ENCODE results near the gene CCDC188. TPM values are rescaled to one million over a fixed set of nuclear protein-coding genes. Genes with fewer than 3 reads are reported as not detected.

Gene CCDC188
- total and polyA plus RNA-seq, 9 of the 15 experiments (the other 6 are each of a cell fraction or from before 2014, with no cell fraction given) = not detected

DNA sequence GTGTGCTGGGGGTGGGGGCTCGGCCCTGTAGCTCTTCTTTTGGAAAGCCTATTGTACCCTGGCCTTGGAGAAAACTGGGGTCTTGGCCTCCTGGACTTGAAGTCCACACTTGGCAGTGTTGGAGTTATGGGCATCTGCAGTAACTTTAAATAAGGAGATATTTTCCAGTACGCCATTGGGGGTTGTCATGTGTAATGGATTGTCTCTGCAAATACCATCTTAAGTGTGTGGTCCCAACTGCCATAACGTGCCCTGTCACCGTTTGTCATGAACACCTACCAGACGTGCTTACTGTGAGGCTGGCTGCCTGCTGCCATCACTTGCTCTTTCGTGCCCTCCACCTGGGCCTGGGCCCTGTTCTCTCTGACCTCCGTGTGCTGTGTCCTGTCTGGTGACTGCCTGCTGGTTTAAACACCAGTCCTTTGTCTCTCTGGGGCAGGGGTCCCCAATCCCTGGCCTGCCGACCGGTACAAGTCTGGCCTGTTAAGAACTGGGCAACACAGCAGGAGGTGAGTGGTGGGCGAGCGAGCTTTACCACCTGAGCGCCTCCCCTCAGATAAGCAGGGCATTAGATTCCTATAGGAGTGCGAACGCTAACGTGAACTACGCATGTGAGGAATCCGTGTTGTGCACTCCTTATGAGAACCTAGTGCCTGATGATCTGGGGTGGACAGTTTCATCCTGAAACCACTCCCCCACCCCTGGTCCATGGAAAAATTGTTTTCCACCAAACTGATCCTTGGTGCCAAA is 22.8 kb downstream of the CCDC188 start (continued):
- TF ChIP-seq, protein P1, sequence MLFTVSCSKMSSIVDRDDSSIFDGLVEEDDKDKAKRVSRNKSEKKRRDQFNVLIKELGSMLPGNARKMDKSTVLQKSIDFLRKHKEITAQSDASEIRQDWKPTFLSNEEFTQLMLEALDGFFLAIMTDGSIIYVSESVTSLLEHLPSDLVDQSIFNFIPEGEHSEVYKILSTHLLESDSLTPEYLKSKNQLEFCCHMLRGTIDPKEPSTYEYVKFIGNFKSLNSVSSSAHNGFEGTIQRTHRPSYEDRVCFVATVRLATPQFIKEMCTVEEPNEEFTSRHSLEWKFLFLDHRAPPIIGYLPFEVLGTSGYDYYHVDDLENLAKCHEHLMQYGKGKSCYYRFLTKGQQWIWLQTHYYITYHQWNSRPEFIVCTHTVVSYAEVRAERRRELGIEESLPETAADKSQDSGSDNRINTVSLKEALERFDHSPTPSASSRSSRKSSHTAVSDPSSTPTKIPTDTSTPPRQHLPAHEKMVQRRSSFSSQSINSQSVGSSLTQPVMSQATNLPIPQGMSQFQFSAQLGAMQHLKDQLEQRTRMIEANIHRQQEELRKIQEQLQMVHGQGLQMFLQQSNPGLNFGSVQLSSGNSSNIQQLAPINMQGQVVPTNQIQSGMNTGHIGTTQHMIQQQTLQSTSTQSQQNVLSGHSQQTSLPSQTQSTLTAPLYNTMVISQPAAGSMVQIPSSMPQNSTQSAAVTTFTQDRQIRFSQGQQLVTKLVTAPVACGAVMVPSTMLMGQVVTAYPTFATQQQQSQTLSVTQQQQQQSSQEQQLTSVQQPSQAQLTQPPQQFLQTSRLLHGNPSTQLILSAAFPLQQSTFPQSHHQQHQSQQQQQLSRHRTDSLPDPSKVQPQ (CRISPR knock-in tag; IDR thresholded peaks at IDR 0.05; ENCODE audit: borderline replicate concordance) = no peak
- TF ChIP-seq JUNB (CRISPR knock-in tag; conservative IDR thresholded peaks at IDR 0.05) = 0 out of 2 replicates have a peak, but pooled peaks have one; percentile 1
- no peak for TF ChIP-seq BRD4 (IDR thresholded peaks at IDR 0.05)
- peak; percentile 51 for TF ChIP-seq ZNF77 (CRISPR knock-in tag; IDR thresholded peaks at IDR 0.05)
- TF ChIP-seq, protein P2, sequence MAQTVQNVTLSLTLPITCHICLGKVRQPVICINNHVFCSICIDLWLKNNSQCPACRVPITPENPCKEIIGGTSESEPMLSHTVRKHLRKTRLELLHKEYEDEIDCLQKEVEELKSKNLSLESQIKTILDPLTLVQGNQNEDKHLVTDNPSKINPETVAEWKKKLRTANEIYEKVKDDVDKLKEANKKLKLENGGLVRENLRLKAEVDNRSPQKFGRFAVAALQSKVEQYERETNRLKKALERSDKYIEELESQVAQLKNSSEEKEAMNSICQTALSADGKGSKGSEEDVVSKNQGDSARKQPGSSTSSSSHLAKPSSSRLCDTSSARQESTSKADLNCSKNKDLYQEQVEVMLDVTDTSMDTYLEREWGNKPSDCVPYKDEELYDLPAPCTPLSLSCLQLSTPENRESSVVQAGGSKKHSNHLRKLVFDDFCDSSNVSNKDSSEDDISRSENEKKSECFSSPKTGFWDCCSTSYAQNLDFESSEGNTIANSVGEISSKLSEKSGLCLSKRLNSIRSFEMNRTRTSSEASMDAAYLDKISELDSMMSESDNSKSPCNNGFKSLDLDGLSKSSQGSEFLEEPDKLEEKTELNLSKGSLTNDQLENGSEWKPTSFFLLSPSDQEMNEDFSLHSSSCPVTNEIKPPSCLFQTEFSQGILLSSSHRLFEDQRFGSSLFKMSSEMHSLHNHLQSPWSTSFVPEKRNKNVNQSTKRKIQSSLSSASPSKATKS (CRISPR knock-in tag; IDR thresholded peaks at IDR 0.05) = peak; percentile 73; the same call in 1 of the 2 replicates
- TF ChIP-seq TAF9B (IDR thresholded peaks at IDR 0.05; ENCODE audit: partially characterized antibody) = no peak
- TF ChIP-seq, protein P3, sequence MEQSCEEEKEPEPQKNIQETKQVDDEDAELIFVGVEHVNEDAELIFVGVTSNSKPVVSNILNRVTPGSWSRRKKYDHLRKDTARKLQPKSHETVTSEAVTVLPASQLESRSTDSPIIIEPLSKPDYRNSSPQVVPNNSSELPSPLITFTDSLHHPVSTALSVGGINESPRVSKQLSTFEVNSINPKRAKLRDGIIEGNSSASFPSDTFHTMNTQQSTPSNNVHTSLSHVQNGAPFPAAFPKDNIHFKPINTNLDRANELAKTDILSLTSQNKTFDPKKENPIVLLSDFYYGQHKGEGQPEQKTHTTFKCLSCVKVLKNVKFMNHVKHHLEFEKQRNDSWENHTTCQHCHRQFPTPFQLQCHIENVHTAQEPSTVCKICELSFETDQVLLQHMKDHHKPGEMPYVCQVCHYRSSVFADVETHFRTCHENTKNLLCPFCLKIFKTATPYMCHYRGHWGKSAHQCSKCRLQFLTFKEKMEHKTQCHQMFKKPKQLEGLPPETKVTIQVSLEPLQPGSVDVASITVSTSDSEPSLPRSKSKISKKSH (CRISPR knock-in tag; IDR thresholded peaks at IDR 0.05) = 0 out of 2 replicates have a peak, but pooled peaks have one; percentile 6
- TF ChIP-seq, protein P4, sequence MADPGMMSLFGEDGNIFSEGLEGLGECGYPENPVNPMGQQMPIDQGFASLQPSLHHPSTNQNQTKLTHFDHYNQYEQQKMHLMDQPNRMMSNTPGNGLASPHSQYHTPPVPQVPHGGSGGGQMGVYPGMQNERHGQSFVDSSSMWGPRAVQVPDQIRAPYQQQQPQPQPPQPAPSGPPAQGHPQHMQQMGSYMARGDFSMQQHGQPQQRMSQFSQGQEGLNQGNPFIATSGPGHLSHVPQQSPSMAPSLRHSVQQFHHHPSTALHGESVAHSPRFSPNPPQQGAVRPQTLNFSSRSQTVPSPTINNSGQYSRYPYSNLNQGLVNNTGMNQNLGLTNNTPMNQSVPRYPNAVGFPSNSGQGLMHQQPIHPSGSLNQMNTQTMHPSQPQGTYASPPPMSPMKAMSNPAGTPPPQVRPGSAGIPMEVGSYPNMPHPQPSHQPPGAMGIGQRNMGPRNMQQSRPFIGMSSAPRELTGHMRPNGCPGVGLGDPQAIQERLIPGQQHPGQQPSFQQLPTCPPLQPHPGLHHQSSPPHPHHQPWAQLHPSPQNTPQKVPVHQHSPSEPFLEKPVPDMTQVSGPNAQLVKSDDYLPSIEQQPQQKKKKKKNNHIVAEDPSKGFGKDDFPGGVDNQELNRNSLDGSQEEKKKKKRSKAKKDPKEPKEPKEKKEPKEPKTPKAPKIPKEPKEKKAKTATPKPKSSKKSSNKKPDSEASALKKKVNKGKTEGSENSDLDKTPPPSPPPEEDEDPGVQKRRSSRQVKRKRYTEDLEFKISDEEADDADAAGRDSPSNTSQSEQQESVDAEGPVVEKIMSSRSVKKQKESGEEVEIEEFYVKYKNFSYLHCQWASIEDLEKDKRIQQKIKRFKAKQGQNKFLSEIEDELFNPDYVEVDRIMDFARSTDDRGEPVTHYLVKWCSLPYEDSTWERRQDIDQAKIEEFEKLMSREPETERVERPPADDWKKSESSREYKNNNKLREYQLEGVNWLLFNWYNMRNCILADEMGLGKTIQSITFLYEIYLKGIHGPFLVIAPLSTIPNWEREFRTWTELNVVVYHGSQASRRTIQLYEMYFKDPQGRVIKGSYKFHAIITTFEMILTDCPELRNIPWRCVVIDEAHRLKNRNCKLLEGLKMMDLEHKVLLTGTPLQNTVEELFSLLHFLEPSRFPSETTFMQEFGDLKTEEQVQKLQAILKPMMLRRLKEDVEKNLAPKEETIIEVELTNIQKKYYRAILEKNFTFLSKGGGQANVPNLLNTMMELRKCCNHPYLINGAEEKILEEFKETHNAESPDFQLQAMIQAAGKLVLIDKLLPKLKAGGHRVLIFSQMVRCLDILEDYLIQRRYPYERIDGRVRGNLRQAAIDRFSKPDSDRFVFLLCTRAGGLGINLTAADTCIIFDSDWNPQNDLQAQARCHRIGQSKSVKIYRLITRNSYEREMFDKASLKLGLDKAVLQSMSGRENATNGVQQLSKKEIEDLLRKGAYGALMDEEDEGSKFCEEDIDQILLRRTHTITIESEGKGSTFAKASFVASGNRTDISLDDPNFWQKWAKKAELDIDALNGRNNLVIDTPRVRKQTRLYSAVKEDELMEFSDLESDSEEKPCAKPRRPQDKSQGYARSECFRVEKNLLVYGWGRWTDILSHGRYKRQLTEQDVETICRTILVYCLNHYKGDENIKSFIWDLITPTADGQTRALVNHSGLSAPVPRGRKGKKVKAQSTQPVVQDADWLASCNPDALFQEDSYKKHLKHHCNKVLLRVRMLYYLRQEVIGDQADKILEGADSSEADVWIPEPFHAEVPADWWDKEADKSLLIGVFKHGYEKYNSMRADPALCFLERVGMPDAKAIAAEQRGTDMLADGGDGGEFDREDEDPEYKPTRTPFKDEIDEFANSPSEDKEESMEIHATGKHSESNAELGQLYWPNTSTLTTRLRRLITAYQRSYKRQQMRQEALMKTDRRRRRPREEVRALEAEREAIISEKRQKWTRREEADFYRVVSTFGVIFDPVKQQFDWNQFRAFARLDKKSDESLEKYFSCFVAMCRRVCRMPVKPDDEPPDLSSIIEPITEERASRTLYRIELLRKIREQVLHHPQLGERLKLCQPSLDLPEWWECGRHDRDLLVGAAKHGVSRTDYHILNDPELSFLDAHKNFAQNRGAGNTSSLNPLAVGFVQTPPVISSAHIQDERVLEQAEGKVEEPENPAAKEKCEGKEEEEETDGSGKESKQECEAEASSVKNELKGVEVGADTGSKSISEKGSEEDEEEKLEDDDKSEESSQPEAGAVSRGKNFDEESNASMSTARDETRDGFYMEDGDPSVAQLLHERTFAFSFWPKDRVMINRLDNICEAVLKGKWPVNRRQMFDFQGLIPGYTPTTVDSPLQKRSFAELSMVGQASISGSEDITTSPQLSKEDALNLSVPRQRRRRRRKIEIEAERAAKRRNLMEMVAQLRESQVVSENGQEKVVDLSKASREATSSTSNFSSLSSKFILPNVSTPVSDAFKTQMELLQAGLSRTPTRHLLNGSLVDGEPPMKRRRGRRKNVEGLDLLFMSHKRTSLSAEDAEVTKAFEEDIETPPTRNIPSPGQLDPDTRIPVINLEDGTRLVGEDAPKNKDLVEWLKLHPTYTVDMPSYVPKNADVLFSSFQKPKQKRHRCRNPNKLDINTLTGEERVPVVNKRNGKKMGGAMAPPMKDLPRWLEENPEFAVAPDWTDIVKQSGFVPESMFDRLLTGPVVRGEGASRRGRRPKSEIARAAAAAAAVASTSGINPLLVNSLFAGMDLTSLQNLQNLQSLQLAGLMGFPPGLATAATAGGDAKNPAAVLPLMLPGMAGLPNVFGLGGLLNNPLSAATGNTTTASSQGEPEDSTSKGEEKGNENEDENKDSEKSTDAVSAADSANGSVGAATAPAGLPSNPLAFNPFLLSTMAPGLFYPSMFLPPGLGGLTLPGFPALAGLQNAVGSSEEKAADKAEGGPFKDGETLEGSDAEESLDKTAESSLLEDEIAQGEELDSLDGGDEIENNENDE (IDR thresholded peaks at IDR 0.05; ENCODE audit: low read depth, low read length) = peak; percentile 74
